Measurements from ENCODE around the gene POLD2.

Gene POLD2

DNA sequence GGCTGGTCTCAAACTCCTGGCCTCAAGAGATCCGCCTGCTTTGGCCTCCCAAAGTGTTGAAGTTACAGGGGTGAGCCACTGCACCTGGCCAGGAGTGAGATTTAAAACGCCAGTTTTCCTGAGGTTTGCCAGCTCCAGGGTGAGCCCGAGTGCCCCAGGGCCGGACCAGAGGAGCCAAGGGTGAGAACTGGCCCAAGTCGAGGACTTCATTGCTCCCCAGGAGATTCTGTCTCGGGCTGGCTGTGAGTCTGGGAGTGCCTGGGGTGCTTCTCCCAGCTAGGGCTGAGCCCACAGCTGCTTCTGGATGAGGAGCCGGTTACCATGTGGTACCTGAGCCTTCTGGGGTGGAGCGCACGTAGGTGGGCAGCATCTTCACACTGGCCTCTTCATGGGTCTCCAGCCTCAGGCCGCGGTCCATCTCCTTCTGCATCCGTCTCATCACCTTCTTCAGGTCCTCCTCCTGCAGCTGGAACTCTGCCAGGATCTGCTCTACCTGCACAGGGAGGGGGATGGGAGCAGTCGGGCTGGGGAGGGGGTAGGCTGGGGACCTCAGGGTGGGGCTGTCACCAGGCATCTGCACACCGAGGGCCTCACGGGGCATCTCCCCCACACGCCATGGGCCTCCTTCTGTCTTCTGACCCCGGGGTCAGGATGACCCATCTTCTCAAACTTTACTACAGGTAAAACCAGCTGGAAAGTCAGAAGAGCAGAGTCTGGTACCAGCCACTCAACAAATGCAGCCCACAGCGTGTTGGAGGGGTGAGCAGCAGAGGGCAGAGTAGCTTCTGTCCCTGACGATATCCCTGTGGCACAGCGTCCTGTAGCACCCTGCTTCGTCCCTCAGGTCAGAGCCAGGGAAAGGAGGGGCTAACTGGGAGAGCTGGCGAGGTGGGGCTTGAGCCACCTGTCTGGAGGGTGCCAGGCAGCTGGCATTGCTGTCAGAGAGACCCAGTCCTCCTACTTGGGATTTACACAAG is 29.9 kb upstream of the POLD2 start:
- DNase-seq (ENCODE audit: low spot score) = no peak

DNA sequence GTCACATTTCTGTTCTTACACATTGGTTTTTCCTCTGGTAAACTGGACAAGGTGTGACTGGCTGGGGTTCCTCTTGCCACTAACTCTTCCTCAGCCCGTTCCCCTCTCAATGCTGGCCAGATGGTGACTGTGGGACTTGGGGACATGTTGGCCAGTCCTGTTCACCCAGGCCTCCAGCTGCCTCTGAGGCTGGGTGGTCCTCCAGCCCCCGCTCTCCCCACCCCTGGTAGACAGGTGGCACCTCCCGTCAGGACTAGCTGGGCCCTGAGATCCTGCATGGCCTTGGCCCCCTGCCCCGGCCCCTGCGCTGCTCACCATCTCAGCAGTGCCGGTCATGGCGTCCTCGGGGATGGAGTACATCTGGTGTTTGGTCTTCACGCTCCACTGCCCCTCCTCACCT is 28.6 kb upstream of the POLD2 start:
- DNase-seq (ENCODE audit: low spot score) = no peak

DNA sequence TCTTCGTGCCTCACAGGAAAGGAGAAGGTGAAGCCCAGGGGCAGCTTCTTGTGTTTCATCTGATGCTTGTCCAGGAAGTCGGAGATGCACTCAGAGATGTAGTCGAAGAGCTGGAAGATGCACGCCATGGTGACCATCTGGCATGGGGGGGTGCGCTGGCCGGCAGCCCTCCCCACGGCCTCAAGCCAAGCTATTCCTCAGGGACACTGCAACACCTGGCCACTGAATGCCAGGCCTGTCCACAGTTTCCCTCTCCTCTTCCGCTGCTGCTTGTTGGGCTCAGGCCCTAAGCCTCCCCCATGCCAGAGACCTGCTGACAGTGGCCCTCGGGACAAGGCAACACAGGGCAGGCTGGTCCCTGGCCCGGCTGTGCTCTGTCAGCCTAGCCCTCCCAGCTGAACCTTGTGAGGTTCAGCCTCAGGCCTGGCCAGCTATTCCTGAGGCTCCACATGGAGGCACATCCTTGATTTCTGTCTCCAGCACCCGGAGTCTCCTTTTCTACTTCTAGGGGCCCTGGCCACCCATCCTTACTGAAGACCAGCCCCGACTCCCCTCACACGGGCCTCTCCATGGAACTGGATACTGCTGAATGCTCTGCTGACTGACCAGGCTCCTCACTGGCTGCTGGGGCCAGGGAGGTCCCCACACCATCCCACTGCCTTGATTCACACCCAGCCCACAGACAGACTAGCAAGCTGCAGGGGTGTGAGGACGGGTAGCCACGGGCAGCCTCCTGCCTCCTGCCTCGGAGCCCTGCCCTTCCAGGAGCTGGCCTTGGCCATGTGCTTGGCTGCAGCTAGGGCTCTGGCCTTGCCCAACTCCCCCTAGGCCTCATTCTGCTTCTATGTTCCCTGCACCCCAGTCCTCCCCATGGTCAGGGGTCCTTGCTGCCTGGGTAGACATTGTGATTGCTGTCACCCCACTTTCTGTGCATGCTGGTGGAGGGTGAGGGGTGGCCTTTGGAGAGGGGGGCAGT is 27.9 kb upstream of the POLD2 start:
- no peak for DNase-seq (ENCODE audit: low spot score)

- peak; percentile 30 for DNase-seq (ENCODE audit: low spot score)
These were observed 27.1 kb upstream of the POLD2 start for GRCh38 chr7:44150466-44150832.

GRCh38 chr7:44149571-44150465 is 26.5 kb upstream of the POLD2 start:
- no peak for DNase-seq (ENCODE audit: low spot score)

DNA sequence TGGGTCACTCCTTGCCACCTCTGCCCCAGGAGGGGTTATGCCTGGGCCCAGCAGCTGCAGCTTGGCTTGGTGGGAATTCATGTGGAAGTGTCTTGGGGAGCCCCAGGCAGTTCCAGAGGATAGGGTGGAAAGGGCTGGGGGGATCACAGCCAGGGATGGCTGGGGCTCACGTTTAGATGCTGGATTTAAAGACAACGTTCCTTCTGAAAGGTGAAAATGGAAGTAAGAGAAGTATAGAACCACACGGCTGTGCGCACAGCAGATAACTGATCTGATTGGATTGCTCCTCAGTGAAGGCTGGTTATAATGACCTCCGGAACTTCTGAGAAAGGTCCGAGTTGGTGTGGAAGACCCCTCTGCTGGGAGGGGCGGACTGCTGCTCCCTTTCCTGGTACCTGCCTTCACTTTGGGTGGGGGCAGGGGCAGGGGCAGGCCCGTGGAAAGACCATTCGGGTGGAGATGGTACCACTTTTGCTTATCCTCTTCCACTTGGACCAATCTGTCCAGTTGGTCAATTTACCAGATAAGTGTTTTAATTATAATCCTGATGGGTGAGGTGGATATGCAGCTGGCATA is 25.7 kb upstream of the POLD2 start:
- DNase-seq (ENCODE audit: low spot score) = no peak

GRCh38 chr7:44148166-44148565 is 24.8 kb upstream of the POLD2 start:
- DNase-seq (ENCODE audit: low spot score) = no peak

GRCh38 chr7:44147026-44147991 is 24.0 kb upstream of the POLD2 start:
- DNase-seq (ENCODE audit: low spot score) = no peak

DNA sequence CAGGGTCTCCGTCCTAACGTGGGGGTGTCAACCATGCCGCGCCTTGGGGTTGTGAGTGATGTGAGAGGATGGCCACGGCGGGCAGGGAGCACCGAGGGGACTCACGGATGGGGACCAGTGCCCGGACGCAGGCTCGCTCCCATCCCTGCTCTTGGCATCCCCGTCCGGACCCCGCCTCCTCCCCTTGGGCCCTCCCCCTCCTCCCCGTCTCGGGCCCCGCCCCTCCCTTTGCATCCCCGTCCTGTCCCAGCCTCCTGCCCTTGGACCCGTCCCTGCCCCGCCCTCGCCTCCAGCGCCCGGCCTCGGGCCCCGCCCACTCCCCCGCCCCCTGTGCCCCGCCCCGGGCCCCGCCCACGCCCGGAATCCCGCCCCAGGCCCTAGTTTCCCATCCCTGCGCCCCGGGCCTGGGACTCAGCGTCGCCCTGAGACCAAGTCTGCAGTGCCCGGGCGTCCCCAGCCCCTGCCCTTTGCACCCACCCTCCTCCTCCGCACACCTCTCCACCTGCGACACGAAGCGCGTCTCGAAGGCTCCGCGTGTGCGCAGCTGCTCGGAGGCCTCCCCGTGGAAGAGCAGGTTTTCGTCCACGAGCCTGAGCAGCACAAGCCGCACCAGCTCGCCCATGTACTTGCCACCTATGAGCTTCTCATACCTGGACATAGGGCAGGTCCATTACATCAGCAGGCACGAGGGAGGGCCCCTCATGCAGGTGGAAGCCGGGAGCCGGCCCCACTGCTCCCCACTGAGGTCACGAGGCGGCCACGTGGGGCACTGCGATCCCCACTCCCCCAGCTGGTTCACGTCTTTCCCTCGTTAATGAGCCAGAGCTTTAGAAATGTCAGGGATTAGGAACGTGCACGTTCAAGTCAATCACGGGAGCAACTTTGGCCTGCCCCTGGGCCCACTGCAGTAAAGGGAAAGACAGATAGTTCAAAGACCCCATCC is 22.9 kb upstream of the POLD2 start:
- peak; percentile 52 for DNase-seq (ENCODE audit: low spot score)

- no peak for DNase-seq (ENCODE audit: low spot score)
These were observed 22.2 kb upstream of the POLD2 start for GRCh38 chr7:44145479-44145968.

- no peak for DNase-seq (ENCODE audit: low spot score)
These were observed 21.7 kb upstream of the POLD2 start for GRCh38 chr7:44144968-44145478.

- DNase-seq (ENCODE audit: low spot score) = no peak
These were observed 21.1 kb upstream of the POLD2 start for GRCh38 chr7:44144426-44144967.

DNA sequence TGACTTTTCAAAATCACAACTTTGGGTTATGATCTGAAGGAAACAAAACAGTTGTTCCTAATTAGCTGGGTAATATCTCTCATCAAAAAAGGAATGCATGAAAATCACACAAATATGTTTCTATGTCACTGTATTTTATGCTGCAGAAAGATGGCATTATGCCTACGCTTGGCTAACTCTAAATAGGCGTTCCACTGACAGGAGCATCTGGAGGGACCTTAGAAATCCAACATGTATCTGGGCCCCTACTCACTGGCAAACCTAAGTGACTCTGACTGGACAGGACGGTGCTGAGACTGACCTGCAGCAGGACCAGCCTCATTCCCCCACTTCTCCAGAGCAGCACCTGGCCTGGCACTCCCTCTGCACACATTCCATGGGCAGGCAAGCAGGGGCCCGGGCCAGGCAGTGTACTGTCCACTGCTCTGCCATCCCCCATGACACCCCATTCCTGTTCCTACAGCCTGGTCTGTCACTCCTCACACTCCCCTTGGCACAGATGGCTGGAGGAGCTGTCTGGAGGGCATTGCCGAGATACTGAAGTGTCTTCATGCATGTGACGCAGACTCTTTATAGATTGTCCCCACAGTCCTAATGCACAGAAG is 20.4 kb upstream of the POLD2 start:
- no peak for DNase-seq (ENCODE audit: low spot score)

GRCh38 chr7:44142028-44142427 is 18.7 kb upstream of the POLD2 start:
- no peak for DNase-seq (ENCODE audit: low spot score)

DNA sequence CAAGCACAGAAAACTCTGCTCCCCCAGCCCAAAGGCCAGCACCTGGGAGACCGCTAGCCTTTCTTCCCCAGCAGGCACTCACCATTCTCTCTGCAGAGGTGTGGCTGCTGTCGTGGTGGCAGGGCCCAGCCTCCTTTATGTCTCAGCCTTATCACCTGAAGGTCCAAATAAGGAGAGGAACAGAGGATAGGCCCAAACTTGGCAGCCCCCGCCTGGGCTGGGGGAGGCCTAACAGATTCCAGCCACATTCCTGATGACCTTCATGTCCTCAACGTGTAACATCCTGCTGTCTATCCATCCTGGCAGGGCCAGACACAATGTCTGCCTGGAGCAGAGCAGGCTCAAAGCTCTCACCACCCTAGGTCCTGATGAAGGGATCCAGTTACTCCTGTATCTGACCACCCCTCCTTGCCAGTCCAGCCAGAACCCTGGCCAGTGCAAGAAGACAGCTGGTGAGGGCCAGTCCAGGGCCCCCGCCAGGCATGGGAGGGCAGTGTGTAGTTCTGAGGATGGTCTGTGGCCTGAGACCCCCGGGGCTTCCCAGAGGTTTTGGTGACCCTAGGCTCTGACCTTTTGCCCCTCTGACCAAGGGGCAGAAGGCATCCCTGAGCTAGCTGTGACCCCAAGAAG is 18.0 kb upstream of the POLD2 start, which contains the start of gene MYL7:
MYL7 (minus strand) TSS at position 112 of the 630 bp plus-strand sequence; CDS start at position 85, 27 bp downstream.
- DNase-seq (ENCODE audit: low spot score) = no peak

DNA sequence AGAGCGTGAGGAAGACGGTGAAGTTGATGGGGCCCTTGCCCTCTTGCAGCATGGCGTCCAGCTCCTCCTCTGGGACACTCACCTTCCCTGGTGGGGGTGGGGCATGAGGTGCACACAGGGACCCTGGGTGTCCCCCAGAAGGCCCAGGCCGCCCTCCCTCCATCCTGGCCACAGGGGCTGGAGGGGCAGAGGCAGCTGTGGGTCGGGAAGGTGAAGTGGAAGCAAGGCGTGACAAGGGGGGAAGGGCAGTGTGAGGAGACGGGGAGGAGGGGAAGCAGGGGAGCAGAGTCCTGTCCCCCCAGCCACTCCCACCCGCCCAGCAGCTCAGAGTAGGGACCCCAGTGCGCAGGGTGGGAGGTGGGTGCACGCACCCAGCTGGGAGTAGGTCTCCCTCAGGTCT is 17.0 kb upstream of the POLD2 start:
- DNase-seq (ENCODE audit: low spot score) = no peak

- no peak for DNase-seq (ENCODE audit: low spot score)
These were observed 16.1 kb upstream of the POLD2 start for GRCh38 chr7:44139311-44140010.
